ENCODE data around the gene PKMYT1.

DNA sequence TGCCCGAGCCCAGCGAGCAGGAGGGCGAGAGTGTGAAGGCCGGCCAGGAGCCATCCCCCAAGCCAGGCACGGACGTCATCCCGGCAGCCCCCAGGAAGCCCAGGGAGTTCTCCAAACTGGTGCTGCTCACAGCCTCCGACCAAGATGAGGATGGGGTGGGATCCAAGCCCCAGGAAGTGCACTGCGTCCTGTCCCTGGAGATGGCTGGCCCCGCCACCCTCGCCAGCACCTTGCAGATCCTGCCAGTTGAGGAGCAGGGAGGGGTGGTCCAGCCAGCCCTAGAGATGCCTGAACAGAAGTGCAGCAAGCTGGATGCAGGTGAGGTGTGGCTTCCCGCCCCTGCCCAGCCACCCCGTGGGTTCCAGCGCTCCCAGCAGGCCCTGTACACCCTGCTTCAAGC is 50.6 kb downstream of the PKMYT1 start:
- TF ChIP-seq CTCF (IDR thresholded peaks at IDR 0.05): no peak
- TF ChIP-seq POLR2A (IDR thresholded peaks at IDR 0.05): no peak
